Stimulated activated CD4-positive, alpha-beta T cell treated with anti-CD3 and anti-CD28 coated beads, Interleukin-1b, Interleukin-23, amount 100 ng/mL, for 48 hours (primary cell): Measurements from ENCODE around the gene JKAMP.
"Not testable (repeated sequence)": the region's sequence is repeated elsewhere in the genome, so short reads cannot be mapped to it uniquely, and the experiment has no call there.

Source experiments
- DNase-seq: peaks from one replicate; pipeline ENCODE4 v3.0.0-alpha.2; 2020

The JKAMP gene

GRCh38 chr14:59483819-59484638 is at the start of gene JKAMP, which contains the start of gene L3HYPDH:
Gene JKAMP, plus strand, starts transcription at chr14:59484517. Its CDS starts 73 bp downstream, at chr14:59484590.
Gene L3HYPDH, minus strand, starts transcription at chr14:59484408. Its CDS starts 92 bp downstream, at chr14:59484316.
- DNase-seq, result peak; percentile 97

GRCh38 chr14:59435101-59435500 is 49.2 kb upstream of the JKAMP start:
- DNase-seq, result no peak

GRCh38 chr14:59435987-59436386 is 48.3 kb upstream of the JKAMP start:
- no peak for DNase-seq

- no peak for DNase-seq
These were observed 46.1 kb upstream of the JKAMP start for GRCh38 chr14:59438195-59438647.

- DNase-seq, result no peak
These were observed 44.9 kb upstream of the JKAMP start for GRCh38 chr14:59439256-59439965.

- not testable (repeated sequence) for DNase-seq
These were observed 35.6 kb upstream of the JKAMP start for GRCh38 chr14:59448673-59449072.

GRCh38 chr14:59450716-59451115 is 33.6 kb upstream of the JKAMP start:
- no peak for DNase-seq

GRCh38 chr14:59451849-59452248 is 32.5 kb upstream of the JKAMP start:
- no peak for DNase-seq

- no peak for DNase-seq
These were observed 30.2 kb upstream of the JKAMP start for GRCh38 chr14:59454139-59454538.

GRCh38 chr14:59455411-59455810 is 28.9 kb upstream of the JKAMP start:
- DNase-seq, result no peak

GRCh38 chr14:59458486-59458885 is 25.8 kb upstream of the JKAMP start:
- no peak for DNase-seq

GRCh38 chr14:59460378-59460777 is 23.9 kb upstream of the JKAMP start:
- DNase-seq, result no peak

- no peak for DNase-seq
These were observed 22.4 kb upstream of the JKAMP start for GRCh38 chr14:59461891-59462290.

GRCh38 chr14:59463787-59464485 is 20.4 kb upstream of the JKAMP start:
- DNase-seq, result peak; percentile 39

- DNase-seq, result peak; percentile 41
These were observed 19.6 kb upstream of the JKAMP start for GRCh38 chr14:59464486-59465315.

- DNase-seq, result peak; percentile 15
These were observed 18.8 kb upstream of the JKAMP start, which contains the start of gene GPR135 for GRCh38 chr14:59465316-59466135. Gene GPR135, minus strand, starts transcription at chr14:59465380. Its CDS starts 154 bp downstream, at chr14:59465226.

- no peak for DNase-seq
These were observed 10.1 kb upstream of the JKAMP start for GRCh38 chr14:59474172-59474571.

- no peak for DNase-seq
These were observed 8.6 kb upstream of the JKAMP start for GRCh38 chr14:59475709-59476108.

GRCh38 chr14:59478540-59478939 is 5.8 kb upstream of the JKAMP start:
- DNase-seq, result no peak

GRCh38 chr14:59480166-59480565 is 4.2 kb upstream of the JKAMP start:
- DNase-seq, result no peak

- no peak for DNase-seq
These were observed 2.9 kb upstream of the JKAMP start for GRCh38 chr14:59481407-59481806.
